ENCODE data around the gene RHOBTB1. TPM values are rescaled to one million over a fixed set of nuclear protein-coding genes. Genes with fewer than 3 reads are reported as not detected.

Gene RHOBTB1
- total RNA-seq, 1 donor from 2014 or later, result 14.4 TPM

GRCh38 chr10:60960031-60960430 lies 16.0 kb upstream of the RHOBTB1 start:
- H3K4me1 Mint-ChIP-seq (ENCODE audit: low read depth, unreplicated experiment), result peaks cover 1% of the 10 kb centered on the region
- no peaks in the 10 kb centered on the region for H3K9me3 Mint-ChIP-seq (ENCODE audit: unreplicated experiment)
- no peaks in the 10 kb centered on the region for H3K36me3 Mint-ChIP-seq (ENCODE audit: unreplicated experiment)
- H3K4me3 Mint-ChIP-seq (ENCODE audit: unreplicated experiment), result no peak overlapping the region
- no peak overlapping the region for H3K27ac Mint-ChIP-seq (ENCODE audit: unreplicated experiment)
- TF ChIP-seq, protein P1, sequence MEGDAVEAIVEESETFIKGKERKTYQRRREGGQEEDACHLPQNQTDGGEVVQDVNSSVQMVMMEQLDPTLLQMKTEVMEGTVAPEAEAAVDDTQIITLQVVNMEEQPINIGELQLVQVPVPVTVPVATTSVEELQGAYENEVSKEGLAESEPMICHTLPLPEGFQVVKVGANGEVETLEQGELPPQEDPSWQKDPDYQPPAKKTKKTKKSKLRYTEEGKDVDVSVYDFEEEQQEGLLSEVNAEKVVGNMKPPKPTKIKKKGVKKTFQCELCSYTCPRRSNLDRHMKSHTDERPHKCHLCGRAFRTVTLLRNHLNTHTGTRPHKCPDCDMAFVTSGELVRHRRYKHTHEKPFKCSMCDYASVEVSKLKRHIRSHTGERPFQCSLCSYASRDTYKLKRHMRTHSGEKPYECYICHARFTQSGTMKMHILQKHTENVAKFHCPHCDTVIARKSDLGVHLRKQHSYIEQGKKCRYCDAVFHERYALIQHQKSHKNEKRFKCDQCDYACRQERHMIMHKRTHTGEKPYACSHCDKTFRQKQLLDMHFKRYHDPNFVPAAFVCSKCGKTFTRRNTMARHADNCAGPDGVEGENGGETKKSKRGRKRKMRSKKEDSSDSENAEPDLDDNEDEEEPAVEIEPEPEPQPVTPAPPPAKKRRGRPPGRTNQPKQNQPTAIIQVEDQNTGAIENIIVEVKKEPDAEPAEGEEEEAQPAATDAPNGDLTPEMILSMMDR (IDR thresholded peaks at IDR 0.05; ENCODE audit: partially characterized antibody, unreplicated experiment), result no peak
- no peaks in the 10 kb centered on the region for H3K27me3 Mint-ChIP-seq (ENCODE audit: unreplicated experiment)
- DNase-seq, result no peak

- H3K9me3 Mint-ChIP-seq (ENCODE audit: unreplicated experiment), result no peaks in the 10 kb centered on the region
- TF ChIP-seq, protein P1 (IDR thresholded peaks at IDR 0.05; ENCODE audit: partially characterized antibody, unreplicated experiment), result no peak
- H3K27me3 Mint-ChIP-seq (ENCODE audit: unreplicated experiment), result no peaks in the 10 kb centered on the region
- H3K4me3 Mint-ChIP-seq (ENCODE audit: unreplicated experiment), result no peak overlapping the region
- DNase-seq, result no peak
- no peak overlapping the region for H3K27ac Mint-ChIP-seq (ENCODE audit: unreplicated experiment)
- no peaks in the 10 kb centered on the region for H3K36me3 Mint-ChIP-seq (ENCODE audit: unreplicated experiment)
- peaks cover under 1% of the 10 kb centered on the region for H3K4me1 Mint-ChIP-seq (ENCODE audit: low read depth, unreplicated experiment)
These were observed 15.1 kb upstream of the RHOBTB1 start for GRCh38 chr10:60958892-60959601.

DNA sequence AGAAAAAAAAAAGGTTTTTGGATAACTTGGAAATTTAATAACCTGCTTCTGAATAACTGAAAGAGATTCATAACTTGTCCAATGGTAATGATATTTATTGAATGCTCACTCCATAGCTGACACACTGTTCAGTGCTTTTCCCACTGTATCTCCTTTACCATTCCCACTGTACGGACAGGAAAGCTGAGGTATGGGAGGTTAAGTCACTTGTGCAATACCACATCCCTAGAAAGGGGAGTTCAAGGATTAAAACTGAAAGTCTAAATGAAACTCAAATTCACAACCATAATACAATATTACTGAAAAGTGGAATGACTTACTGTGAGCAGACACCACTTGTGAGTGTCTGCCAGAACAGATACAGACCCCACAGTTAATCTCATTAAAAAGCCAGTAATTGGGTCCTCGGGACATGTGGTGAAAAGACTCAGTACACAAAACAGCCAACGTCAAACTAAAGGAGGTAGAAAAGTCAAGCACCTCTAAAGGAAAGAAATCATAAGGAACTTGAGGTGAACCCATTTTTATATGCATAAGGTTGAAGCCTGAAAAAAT lies 13.8 kb upstream of the RHOBTB1 start:
- TF ChIP-seq, protein P1 (IDR thresholded peaks at IDR 0.05; ENCODE audit: partially characterized antibody, unreplicated experiment), result no peak
- DNase-seq, result no peak
- no peaks in the 10 kb centered on the region for H3K27me3 Mint-ChIP-seq (ENCODE audit: unreplicated experiment)
- no peaks in the 10 kb centered on the region for H3K4me1 Mint-ChIP-seq (ENCODE audit: low read depth, unreplicated experiment)
- no peak overlapping the region for H3K4me3 Mint-ChIP-seq (ENCODE audit: unreplicated experiment)
- no peaks in the 10 kb centered on the region for H3K36me3 Mint-ChIP-seq (ENCODE audit: unreplicated experiment)
- H3K27ac Mint-ChIP-seq (ENCODE audit: unreplicated experiment), result no peak overlapping the region
- H3K9me3 Mint-ChIP-seq (ENCODE audit: unreplicated experiment), result no peaks in the 10 kb centered on the region

- no peaks in the 10 kb centered on the region for H3K9me3 Mint-ChIP-seq (ENCODE audit: unreplicated experiment)
- H3K4me3 Mint-ChIP-seq (ENCODE audit: unreplicated experiment), result no peak overlapping the region
- no peaks in the 10 kb centered on the region for H3K27me3 Mint-ChIP-seq (ENCODE audit: unreplicated experiment)
- DNase-seq, result no peak
- no peaks in the 10 kb centered on the region for H3K4me1 Mint-ChIP-seq (ENCODE audit: low read depth, unreplicated experiment)
- TF ChIP-seq, protein P1 (IDR thresholded peaks at IDR 0.05; ENCODE audit: partially characterized antibody, unreplicated experiment), result no peak
- no peak overlapping the region for H3K27ac Mint-ChIP-seq (ENCODE audit: unreplicated experiment)
- H3K36me3 Mint-ChIP-seq (ENCODE audit: unreplicated experiment), result no peaks in the 10 kb centered on the region
These were observed 12.0 kb upstream of the RHOBTB1 start for GRCh38 chr10:60955957-60956425.

GRCh38 chr10:60955316-60955715 lies 11.3 kb upstream of the RHOBTB1 start:
- TF ChIP-seq, protein P1 (IDR thresholded peaks at IDR 0.05; ENCODE audit: partially characterized antibody, unreplicated experiment), result no peak

More at GRCh38 chr10:60955316-60955715, 11.3 kb upstream of the RHOBTB1 start:
- no peaks in the 10 kb centered on the region for H3K4me1 Mint-ChIP-seq (ENCODE audit: low read depth, unreplicated experiment)
- DNase-seq, result no peak
- no peak overlapping the region for H3K27ac Mint-ChIP-seq (ENCODE audit: unreplicated experiment)
- no peaks in the 10 kb centered on the region for H3K9me3 Mint-ChIP-seq (ENCODE audit: unreplicated experiment)
- H3K27me3 Mint-ChIP-seq (ENCODE audit: unreplicated experiment), result no peaks in the 10 kb centered on the region
- H3K36me3 Mint-ChIP-seq (ENCODE audit: unreplicated experiment), result no peaks in the 10 kb centered on the region
- H3K4me3 Mint-ChIP-seq (ENCODE audit: unreplicated experiment), result no peak overlapping the region
